H1 (cell line): Measurements from ENCODE around the gene TSPAN17. TPM values are rescaled to one million over a fixed set of nuclear protein-coding genes. Genes with fewer than 3 reads are reported as not detected.

Experiments
- CTCF ChIA-PET: fragments of 300-600 bp; sonication (Branson Sonifier 250); formaldehyde crosslinking; loops from one replicate; lab custom pipeline; 2021; ENCODE audit not compliant: partially characterized antibody; lab: Charles Lee
- POLR2A ChIA-PET: fragments of 300-600 bp; sonication (Branson Sonifier 250); formaldehyde crosslinking; loops from one replicate; lab custom pipeline; 2021; ENCODE audit warnings: inconsistent platforms; ENCODE audit not compliant: partially characterized antibody; lab: Charles Lee
- DNase-seq, 2 experiments: peaks; one replicate each; pipeline versions ENCODE4 v3.0.0 to v3.0.0-alpha.2; 2010 to 2022; ENCODE audit warnings: low spot score in 2 of 2, low read depth in 1 of 2, mixed read lengths in 1 of 2
- FAIRE-seq: peaks from 2 replicates; lab custom pipeline; 2011; peaks lifted over from hg19 to GRCh38; lab: Jason Lieb, UNC
- H2AFZ ChIP-seq: 2 replicates; pipeline ENCODE4 v1.8.1; 2012; ENCODE audit warnings: low read length, inconsistent platforms
- H2AK5ac ChIP-seq: 2 replicates; pipeline ENCODE4 v1.6.1; 2013; ENCODE audit warnings: low read depth, low read length
- H2BK120ac ChIP-seq: replicated peaks from 2 replicates; pipeline ENCODE3; 2013; ENCODE audit warnings: low read depth, low read length, inconsistent platforms
- H2BK12ac ChIP-seq: 2 replicates; pipeline ENCODE4 v1.6.1; 2013; ENCODE audit warnings: low read depth, low read length
- H2BK15ac ChIP-seq: 2 replicates; pipeline ENCODE4 v1.6.1; 2013; ENCODE audit warnings: low read length
- H2BK20ac ChIP-seq: 2 replicates; pipeline ENCODE4 v1.6.1; 2013; ENCODE audit warnings: low read length
- H2BK5ac ChIP-seq: 2 replicates; pipeline ENCODE4 v1.6.1; 2013; ENCODE audit warnings: low read depth, low read length
- H3K14ac ChIP-seq: 2 replicates; pipeline ENCODE4 v1.6.1; 2013; ENCODE audit warnings: inconsistent platforms; ENCODE audit not compliant: insufficient read length
- H3K18ac ChIP-seq: 2 replicates; pipeline ENCODE4 v1.6.1; 2013; ENCODE audit warnings: low read length; ENCODE audit errors: extremely low read depth
- H3K23ac ChIP-seq: 2 replicates; pipeline ENCODE4 v1.6.1; 2013; ENCODE audit warnings: inconsistent platforms; ENCODE audit not compliant: insufficient read length
- H3K23me2 ChIP-seq: 2 replicates; pipeline ENCODE4 v1.6.1; 2013; ENCODE audit warnings: low read depth, low read length
- H3K27ac ChIP-seq: 2 replicates; pipeline ENCODE4 v1.6.1; 2011; ENCODE audit warnings: low read depth, low read length, inconsistent platforms
- H3K27me3 ChIP-seq, 4 experiments: replicated peaks in 1 of 4; 1 replicate in 1 of 4; 2 replicates in 3 of 4; pipeline versions ENCODE4 v1.6.1 to v1.8.1; 2011 to 2013; ENCODE audit warnings: low read length in 3 of 4, mild to moderate bottlenecking in 3 of 4, inconsistent platforms in 2 of 4, mixed read lengths in 2 of 4, moderate library complexity in 1 of 4; ENCODE audit not compliant: control insufficient read depth in 3 of 4, insufficient read depth in 3 of 4; ENCODE audit errors: extremely low read depth in 1 of 4
- H3K36me3 ChIP-seq, 4 experiments: 2 replicates each; pipeline versions ENCODE4 v1.6.1 to v1.8.1; 2011 to 2013; ENCODE audit warnings: mild to moderate bottlenecking in 4 of 4, low read length in 3 of 4, moderate library complexity in 2 of 4, control low read depth in 1 of 4, inconsistent platforms in 1 of 4; ENCODE audit not compliant: insufficient read depth in 4 of 4, control insufficient read depth in 2 of 4
- H3K4ac ChIP-seq: replicated peaks from 2 replicates; pipeline ENCODE3; 2013; ENCODE audit warnings: low read length, low read depth, mixed read lengths, inconsistent platforms; ENCODE audit not compliant: insufficient read length
- H3K4me1 ChIP-seq, 4 experiments: replicated peaks in 1 of 4; 1 replicate in 1 of 4; 2 replicates in 3 of 4; pipeline versions ENCODE4 v1.6.1 to v1.8.1; 2011 to 2013; ENCODE audit warnings: low read length in 3 of 4, inconsistent platforms in 2 of 4, mixed read lengths in 1 of 4; ENCODE audit not compliant: insufficient read depth in 4 of 4, control insufficient read depth in 3 of 4
- H3K4me2 ChIP-seq, 2 experiments: 2 replicates each; pipeline versions ENCODE4 v1.6.1 to v1.8.1; 2011 to 2013; ENCODE audit warnings: low read depth in 2 of 2, low read length in 2 of 2, control low read depth in 1 of 2, inconsistent platforms in 1 of 2, mild to moderate bottlenecking in 1 of 2; ENCODE audit not compliant: insufficient read depth in 1 of 2
- H3K4me3 ChIP-seq, 4 experiments: fragments of 200-600, 300-600 bp in 1 of 4; sonication (generic), shearing (Covaris generic), sonication (Bioruptor Twin) in 1 of 4; 2 replicates each; pipeline versions ENCODE4 v1.5.1 to v1.8.1; 2011 to 2016; ENCODE audit warnings: low read length in 4 of 4, low read depth in 3 of 4, control low read depth in 2 of 4, inconsistent platforms in 2 of 4, mild to moderate bottlenecking in 2 of 4, mixed read lengths in 1 of 4, moderate library complexity in 1 of 4; ENCODE audit not compliant: insufficient read depth in 2 of 4; ENCODE audit errors: extremely low read depth in 1 of 4
- H3K56ac ChIP-seq: replicated peaks from 2 replicates; pipeline ENCODE3; 2013; ENCODE audit warnings: low read depth, mild to moderate bottlenecking, mixed read lengths, low read length, inconsistent platforms; ENCODE audit not compliant: insufficient read length
- H3K79me1 ChIP-seq: 2 replicates; pipeline ENCODE4 v1.6.1; 2013; ENCODE audit warnings: low read depth, low read length, control low read depth
- H3K79me2 ChIP-seq, 2 experiments: 2 replicates each; pipeline versions ENCODE4 v1.6.1 to v1.8.1; 2012 to 2013; ENCODE audit warnings: low read length in 2 of 2, mild to moderate bottlenecking in 2 of 2, inconsistent platforms in 1 of 2; ENCODE audit not compliant: insufficient read depth in 2 of 2, control insufficient read depth in 1 of 2
- H3K9ac ChIP-seq, 4 experiments: replicated peaks in 1 of 4; 1 replicate in 1 of 4; 2 replicates in 3 of 4; pipeline versions ENCODE4 v1.6.1 to v1.8.1; 2011 to 2013; ENCODE audit warnings: low read depth in 3 of 4, low read length in 3 of 4, control low read depth in 2 of 4, mild to moderate bottlenecking in 2 of 4, moderate library complexity in 2 of 4, inconsistent platforms in 1 of 4; ENCODE audit errors: extremely low read depth in 1 of 4
- H3K9me3 ChIP-seq, 2 experiments: 2 replicates each; pipeline versions ENCODE4 v1.6.1 to v1.8.1; 2012 to 2013; ENCODE audit warnings: mild to moderate bottlenecking in 2 of 2, moderate library complexity in 2 of 2, control low read depth in 1 of 2, inconsistent platforms in 1 of 2, low read depth in 1 of 2, low read length in 1 of 2, mixed read lengths in 1 of 2; ENCODE audit not compliant: insufficient read depth in 2 of 2
- H4K20me1 ChIP-seq, 2 experiments: replicated peaks in 1 of 2; 2 replicates each; pipeline versions ENCODE3 to v1.8.1; 2011 to 2013; ENCODE audit warnings: inconsistent platforms in 2 of 2, low read length in 2 of 2, mild to moderate bottlenecking in 1 of 2; ENCODE audit not compliant: insufficient read depth in 2 of 2, control insufficient read depth in 1 of 2
- H4K5ac ChIP-seq: 2 replicates; pipeline ENCODE4 v1.6.1; 2013; ENCODE audit warnings: low read length, low read depth, mixed read lengths, inconsistent platforms; ENCODE audit not compliant: insufficient read length
- H4K8ac ChIP-seq: 2 replicates; pipeline ENCODE4 v1.8.0; 2013; ENCODE audit warnings: mild to moderate bottlenecking, moderate library complexity, low read length, inconsistent platforms; ENCODE audit not compliant: insufficient read depth; ENCODE audit errors: extremely low read depth
- H4K91ac ChIP-seq: replicated peaks from 2 replicates; pipeline ENCODE3; 2013; ENCODE audit warnings: low read length, mixed read lengths, inconsistent platforms; ENCODE audit not compliant: insufficient read length
- CBX8 ChIP-seq: fragments of 300-800, 300-1000 bp; sonication (generic); IDR thresholded peaks from 2 replicates; pipeline ENCODE4 v1.7.1; 2016; ENCODE audit warnings: low read depth, low read length, borderline replicate concordance
- EP300 ChIP-seq, 2 experiments: IDR thresholded peaks; 1 replicate in 1 of 2; 2 replicates in 1 of 2; pipeline ENCODE4 v1.6.1; 2011 to 2012; ENCODE audit warnings: low read depth in 2 of 2, low read length in 2 of 2, mild to moderate bottlenecking in 2 of 2, borderline replicate concordance in 1 of 2, inconsistent platforms in 1 of 2, moderate library complexity in 1 of 2
- NRF1 ChIP-seq: IDR thresholded peaks from 2 replicates; pipeline ENCODE4 v1.6.1; 2011; ENCODE audit warnings: mild to moderate bottlenecking, low read depth, low read length, improper control_type of control experiment
- POLR2AphosphoS5 ChIP-seq: IDR thresholded peaks from 2 replicates; pipeline ENCODE4 v1.6.1; 2011; ENCODE audit warnings: low read depth, low read length
- TAF1 ChIP-seq: IDR thresholded peaks from 2 replicates; pipeline ENCODE4 v1.6.1; 2011; ENCODE audit warnings: mild to moderate bottlenecking, low read depth, low read length
- TEAD4 ChIP-seq: IDR thresholded peaks from 2 replicates; pipeline ENCODE4 v1.6.1; 2012; ENCODE audit warnings: low read depth, low read length, inconsistent platforms, mixed read lengths
- WGBS, 2 experiments: shearing (Covaris generic) in 1 of 2; methylation state at CpG; one replicate each; pipeline versions ENCODE4 v1.1.6 to v1.1.7; 2013 to 2015; ENCODE audit warnings: low lambda C conversion rate in 2 of 2, mixed read lengths in 2 of 2, inconsistent platforms in 1 of 2, low coverage in 1 of 2, missing lambda C conversion rate in 1 of 2; ENCODE audit not compliant: insufficient replicate concordance in 2 of 2, insufficient coverage in 1 of 2, insufficient read length in 1 of 2; ENCODE audit errors: extremely low coverage in 1 of 2, missing lambda C conversion rate in 1 of 2; 5-methylcytosine and 5-hydroxymethylcytosine counted together
- polyA plus RNA-seq, 7 experiments: library from polyadenylated mRNA; depleted of rRNA in 3 of 7; stranded (reverse) in 5 of 7; unstranded in 2 of 7; fragments of >200 nt in 5 of 7; fragments of 200-250 nt in 2 of 7; gene quantifications; 1 replicate in 5 of 7; 2 replicates in 1 of 7; 4 replicates in 1 of 7; pipeline versions ENCODE4 v1.2.1 to v1.2.3, GENCODE V29; 2011 to 2013; ENCODE audit warnings: missing spikeins in 2 of 7, mixed read lengths in 2 of 7
- total RNA-seq: library from RNA; stranded (reverse); fragmentation: NEBNext Ultra II Directional; extraction: Animal tissue kit (Norgen Biotek cat#: 25700); gene quantifications from 2 replicates; pipeline ENCODE4 v1.2.1, GENCODE V29; 2021
- TF ChIP-seq, protein P1 (sequence below), 3 experiments: IDR thresholded peaks; 1 replicate in 2 of 3; 2 replicates in 1 of 3; pipeline versions ENCODE4 v1.5.1 to v1.6.1; 2011; ENCODE audit warnings: low read length in 3 of 3, mild to moderate bottlenecking in 3 of 3, inconsistent platforms in 2 of 3, low read depth in 1 of 3, moderate library complexity in 1 of 3; ENCODE audit not compliant: insufficient read depth in 1 of 3; ENCODE audit errors: control extremely low read depth in 1 of 3
- TF ChIP-seq, protein P2 (sequence below): IDR thresholded peaks from 2 replicates; pipeline ENCODE4 v1.6.1; 2012; ENCODE audit warnings: inconsistent platforms

Gene TSPAN17
- total and polyA plus RNA-seq, 2 of the 8 experiments (the other 6 are each of a cell fraction or from before 2014, with no cell fraction given) = 41.5 to 53.7 TPM

DNA sequence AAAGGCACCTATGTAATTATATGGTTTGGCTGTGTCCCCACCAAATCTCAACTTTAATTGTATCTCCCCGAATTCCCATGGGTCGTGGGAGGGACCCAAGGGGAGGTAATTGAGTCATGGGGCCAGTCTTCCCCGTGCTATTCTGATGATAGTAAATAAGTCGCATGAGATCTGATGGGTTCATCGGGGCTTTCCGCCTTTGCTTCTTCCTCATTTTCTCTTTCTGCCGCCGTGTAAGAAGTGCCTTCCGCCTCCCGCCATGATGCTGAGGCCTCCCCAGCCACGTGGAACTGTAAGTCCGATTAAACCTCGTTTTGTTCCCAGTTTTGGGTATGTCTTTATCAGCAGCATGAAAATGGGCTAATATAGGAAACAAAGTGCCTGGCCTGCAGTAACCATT, 56.6 kb downstream of the TSPAN17 start:
- no peak overlapping the region for H4K91ac ChIP-seq
- no peak overlapping the region for H2BK5ac ChIP-seq
- FAIRE-seq (no peak), DNase-seq (no peak)
- no peaks in the 10 kb centered on the region for H3K23me2 ChIP-seq
- no peaks in the 10 kb centered on the region for H3K36me3 ChIP-seq
- H3K23ac ChIP-seq = no peak overlapping the region
- H3K14ac ChIP-seq = no peak overlapping the region
- H2BK20ac ChIP-seq = no peak overlapping the region
- H2BK120ac ChIP-seq = no peak overlapping the region
- H3K79me1 ChIP-seq = no peaks in the 10 kb centered on the region
- no peak overlapping the region for H4K5ac ChIP-seq
- no peak overlapping the region for H3K56ac ChIP-seq
- no peaks in the 10 kb centered on the region for H4K20me1 ChIP-seq
- H3K4ac ChIP-seq = no peak overlapping the region
- WGBS, 2 experiments = 88% methylated on average over 13 of the region's 13 CpGs; no CpG with 5 or more reads in 1 of the 2 experiments
- no peak overlapping the region for H3K4me3 ChIP-seq
- peak overlapping the region; percentile 39; the same call in 1 of the 2 replicates for H2BK12ac ChIP-seq
- H3K27me3 ChIP-seq = no peaks in the 10 kb centered on the region; a peak in 1 of 7 replicates
- no peak overlapping the region for H3K4me2 ChIP-seq
- H2AK5ac ChIP-seq = no peak overlapping the region
- no peaks in the 10 kb centered on the region for H3K79me2 ChIP-seq
- no peak overlapping the region for H3K9ac ChIP-seq
- no peaks in the 10 kb centered on the region for H3K9me3 ChIP-seq
- H3K4me1 ChIP-seq = peaks cover 0 to 11% (median 5%) of the 10 kb centered on the region in 4 experiments; a peak in 6 of 7 replicates
- no peak overlapping the region for H4K8ac ChIP-seq
- no peak overlapping the region for H3K18ac ChIP-seq
- no peak overlapping the region for H3K27ac ChIP-seq
- no peak overlapping the region for H2AFZ ChIP-seq
- H2BK15ac ChIP-seq = no peak overlapping the region
- POLR2A ChIA-PET = interaction anchor here (1.0 kb wide), 1 partner anchor 34 kb away, joined by 3 read pairs; no protein-coding TSS in a partner anchor
- CTCF ChIA-PET = interaction anchor here (1.3 to 1.8 kb wide), 2 partner anchors 10 to 25 kb away, joined by 3 to 5 read pairs; no protein-coding TSS in a partner anchor
- TF ChIP-seq CBX8 (no peak), NRF1 (no peak), POLR2AphosphoS5 (no peak), TEAD4 (no peak), TAF1 (no peak), EP300 (IDR thresholded peaks at IDR 0.05; ENCODE audit: borderline replicate concordance in 1 of 2, low read depth in 2 of 2, low read length in 2 of 2) (no peak)
- TF ChIP-seq, protein P1, sequence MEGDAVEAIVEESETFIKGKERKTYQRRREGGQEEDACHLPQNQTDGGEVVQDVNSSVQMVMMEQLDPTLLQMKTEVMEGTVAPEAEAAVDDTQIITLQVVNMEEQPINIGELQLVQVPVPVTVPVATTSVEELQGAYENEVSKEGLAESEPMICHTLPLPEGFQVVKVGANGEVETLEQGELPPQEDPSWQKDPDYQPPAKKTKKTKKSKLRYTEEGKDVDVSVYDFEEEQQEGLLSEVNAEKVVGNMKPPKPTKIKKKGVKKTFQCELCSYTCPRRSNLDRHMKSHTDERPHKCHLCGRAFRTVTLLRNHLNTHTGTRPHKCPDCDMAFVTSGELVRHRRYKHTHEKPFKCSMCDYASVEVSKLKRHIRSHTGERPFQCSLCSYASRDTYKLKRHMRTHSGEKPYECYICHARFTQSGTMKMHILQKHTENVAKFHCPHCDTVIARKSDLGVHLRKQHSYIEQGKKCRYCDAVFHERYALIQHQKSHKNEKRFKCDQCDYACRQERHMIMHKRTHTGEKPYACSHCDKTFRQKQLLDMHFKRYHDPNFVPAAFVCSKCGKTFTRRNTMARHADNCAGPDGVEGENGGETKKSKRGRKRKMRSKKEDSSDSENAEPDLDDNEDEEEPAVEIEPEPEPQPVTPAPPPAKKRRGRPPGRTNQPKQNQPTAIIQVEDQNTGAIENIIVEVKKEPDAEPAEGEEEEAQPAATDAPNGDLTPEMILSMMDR (IDR thresholded peaks at IDR 0.05; ENCODE audit: control extremely low read depth in 1 of 3, insufficient read depth in 1 of 3, low read depth in 1 of 3, low read length in 3 of 3) = no peak
- TF ChIP-seq, protein P2, sequence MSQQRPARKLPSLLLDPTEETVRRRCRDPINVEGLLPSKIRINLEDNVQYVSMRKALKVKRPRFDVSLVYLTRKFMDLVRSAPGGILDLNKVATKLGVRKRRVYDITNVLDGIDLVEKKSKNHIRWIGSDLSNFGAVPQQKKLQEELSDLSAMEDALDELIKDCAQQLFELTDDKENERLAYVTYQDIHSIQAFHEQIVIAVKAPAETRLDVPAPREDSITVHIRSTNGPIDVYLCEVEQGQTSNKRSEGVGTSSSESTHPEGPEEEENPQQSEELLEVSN = no peak
